WTC11 (cell line): ENCODE results near the gene RIN2. TPM values are rescaled to one million over a fixed set of nuclear protein-coding genes. Genes with fewer than 3 reads are reported as not detected.

Experiments used
- ATAC-seq: fragments of 200-7000 bp; cut with Tn5 transposase; 2 replicates; pipeline ENCODE4 v1.10.0; 2021; ENCODE audit warnings: mild to moderate bottlenecking, moderate library complexity
- CTCF ChIA-PET: fragments of 300-600 bp; sonication (Branson Sonifier 250); formaldehyde crosslinking; loops from one replicate; lab custom pipeline; 2021; ENCODE audit warnings: antibody characterized with exemption; lab: Charles Lee
- POLR2A ChIA-PET: fragments of 350-600 bp; sonication (Branson Sonifier 250); formaldehyde crosslinking; loops from one replicate; lab custom pipeline; 2021; ENCODE audit warnings: antibody characterized with exemption; lab: Charles Lee
- DNase-seq: peaks from one replicate; pipeline ENCODE4 v3.0.0; 2021; ENCODE audit warnings: low spot score
- H3K27ac Mint-ChIP-seq: 2 replicates; pipeline ENCODE4 v1.8.0; 2021; ENCODE audit warnings: mixed read lengths
- H3K27me3 Mint-ChIP-seq: 2 replicates; pipeline ENCODE4 v1.8.0; 2021; ENCODE audit warnings: low read depth, mild to moderate bottlenecking, moderate library complexity, mixed read lengths
- H3K36me3 Mint-ChIP-seq: 2 replicates; pipeline ENCODE4 v1.8.0; 2021; ENCODE audit warnings: mixed read lengths
- H3K4me1 Mint-ChIP-seq: 2 replicates; pipeline ENCODE4 v1.8.0; 2022; ENCODE audit warnings: mixed read lengths
- H3K4me3 Mint-ChIP-seq: 2 replicates; pipeline ENCODE4 v1.8.0; 2021; ENCODE audit warnings: mild to moderate bottlenecking, moderate library complexity, mixed read lengths
- H3K9me3 Mint-ChIP-seq: 2 replicates; pipeline ENCODE4 v1.8.0; 2021; ENCODE audit warnings: mixed read lengths
- CREB1 ChIP-seq: sonication (generic); formaldehyde crosslinking; IDR thresholded peaks from 2 replicates; pipeline ENCODE4 v1.8.0; 2023; ENCODE audit warnings: mild to moderate bottlenecking, missing genetic modification reagents
- ESRRA ChIP-seq: sonication (generic); formaldehyde crosslinking; IDR thresholded peaks from 2 replicates; pipeline ENCODE4 v1.8.1; 2022; ENCODE audit warnings: mild to moderate bottlenecking, missing genetic modification reagents, borderline replicate concordance
- FOXJ3 ChIP-seq: sonication (generic); formaldehyde crosslinking; IDR thresholded peaks from 2 replicates; pipeline ENCODE4 v1.9.0; 2021; ENCODE audit warnings: missing genetic modification reagents, mild to moderate bottlenecking, borderline replicate concordance
- GABPB1 ChIP-seq: sonication (generic); formaldehyde crosslinking; IDR thresholded peaks from 2 replicates; pipeline ENCODE4 v1.8.1; 2023; ENCODE audit warnings: mild to moderate bottlenecking, missing genetic modification reagents
- GRHL2 ChIP-seq: fragments of 250-450 bp; sonication (Bioruptor Pico); IDR thresholded peaks from 2 replicates; pipeline ENCODE4 v1.8.0; 2022; ENCODE audit warnings: mild to moderate bottlenecking, moderate library complexity; ENCODE audit not compliant: insufficient replicate concordance, severe bottlenecking
- IRF2 ChIP-seq: sonication (generic); formaldehyde crosslinking; IDR thresholded peaks from 2 replicates; pipeline ENCODE4 v1.8.0; 2022; ENCODE audit warnings: low read depth, missing genetic modification reagents, borderline replicate concordance
- JUN ChIP-seq: sonication (generic); formaldehyde crosslinking; IDR thresholded peaks from 2 replicates; pipeline ENCODE4 v1.8.0; 2023; ENCODE audit warnings: mild to moderate bottlenecking, missing genetic modification reagents
- MXD4 ChIP-seq: fragments of 250-450 bp; sonication (Bioruptor Pico); IDR thresholded peaks from 2 replicates; pipeline ENCODE4 v1.8.0; 2021; ENCODE audit warnings: mild to moderate bottlenecking, moderate library complexity, borderline replicate concordance
- NR3C1 ChIP-seq: sonication (generic); formaldehyde crosslinking; conservative IDR thresholded peaks from 2 replicates; pipeline ENCODE4 v1.8.1; 2023; ENCODE audit warnings: low read depth, mild to moderate bottlenecking, missing genetic modification reagents
- OVOL2 ChIP-seq: fragments of 250-450 bp; sonication (Bioruptor Pico); IDR thresholded peaks from 2 replicates; pipeline ENCODE4 v1.9.0; 2021; ENCODE audit warnings: mild to moderate bottlenecking, borderline replicate concordance
- PRRX2 ChIP-seq: fragments of 250-450 bp; sonication (Bioruptor Pico); IDR thresholded peaks from 2 replicates; pipeline ENCODE4 v1.8.0; 2021; ENCODE audit warnings: mild to moderate bottlenecking
- RELA ChIP-seq: sonication (generic); formaldehyde crosslinking; IDR thresholded peaks from 2 replicates; pipeline ENCODE4 v1.8.1; 2022; ENCODE audit warnings: missing genetic modification reagents, mild to moderate bottlenecking, borderline replicate concordance
- RORB ChIP-seq: fragments of 250-450 bp; sonication (Bioruptor Pico); IDR thresholded peaks from 2 replicates; pipeline ENCODE4 v1.9.0; 2021; ENCODE audit warnings: mild to moderate bottlenecking
- SMAD3 ChIP-seq: sonication (generic); formaldehyde crosslinking; IDR thresholded peaks from 2 replicates; pipeline ENCODE4 v1.8.0; 2022; ENCODE audit warnings: missing genetic modification reagents, mild to moderate bottlenecking, borderline replicate concordance
- SP1 ChIP-seq: sonication (generic); formaldehyde crosslinking; conservative IDR thresholded peaks from 2 replicates; pipeline ENCODE4 v1.8.1; 2022; ENCODE audit warnings: missing genetic modification reagents
- TP53 ChIP-seq: sonication (generic); formaldehyde crosslinking; IDR thresholded peaks from 2 replicates; pipeline ENCODE4 v1.8.1; 2023; ENCODE audit warnings: mild to moderate bottlenecking, missing genetic modification reagents
- ZBTB21 ChIP-seq: sonication (generic); formaldehyde crosslinking; IDR thresholded peaks from 2 replicates; pipeline ENCODE4 v1.8.1; 2023; ENCODE audit warnings: mild to moderate bottlenecking, missing genetic modification reagents, borderline replicate concordance
- ZNF263 ChIP-seq: sonication (generic); formaldehyde crosslinking; IDR thresholded peaks from 2 replicates; pipeline ENCODE4 v1.8.1; 2022; ENCODE audit warnings: low read depth, mild to moderate bottlenecking, moderate library complexity, missing genetic modification reagents
- ZNF396 ChIP-seq: fragments of 250-450 bp; sonication (Bioruptor Pico); IDR thresholded peaks from 2 replicates; pipeline ENCODE4 v1.8.0; 2021; ENCODE audit warnings: mild to moderate bottlenecking, moderate library complexity, borderline replicate concordance
- total RNA-seq: library from RNA; stranded (reverse); gene quantifications from 3 replicates; pipeline ENCODE4 v1.2.3, GENCODE V29; 2021
- TF ChIP-seq, protein P1 (sequence below): fragments of 250-450 bp; sonication (Bioruptor Pico); IDR thresholded peaks from 2 replicates; pipeline ENCODE4 v2.1.2; 2022; ENCODE audit warnings: mild to moderate bottlenecking, moderate library complexity
- TF ChIP-seq, protein P2 (sequence below): sonication (generic); formaldehyde crosslinking; IDR thresholded peaks from 2 replicates; pipeline ENCODE4 v1.8.1; 2022; ENCODE audit warnings: mild to moderate bottlenecking, moderate library complexity, missing genetic modification reagents
- TF ChIP-seq, protein P3 (sequence below): sonication (generic); formaldehyde crosslinking; IDR thresholded peaks from 2 replicates; pipeline ENCODE4 v1.8.1; 2023; ENCODE audit warnings: mild to moderate bottlenecking, missing genetic modification reagents
- TF ChIP-seq, protein P4 (sequence below): fragments of 250-450 bp; sonication (Bioruptor Pico); IDR thresholded peaks from 2 replicates; pipeline ENCODE4 v1.9.0; 2021; ENCODE audit warnings: mild to moderate bottlenecking
- TF ChIP-seq, protein P5 (sequence below): sonication (generic); formaldehyde crosslinking; IDR thresholded peaks from 2 replicates; pipeline ENCODE4 v1.8.0; 2022; ENCODE audit warnings: mild to moderate bottlenecking, missing genetic modification reagents
- TF ChIP-seq, protein P6 (sequence below): sonication (generic); formaldehyde crosslinking; IDR thresholded peaks from 2 replicates; pipeline ENCODE4 v1.8.1; 2022; ENCODE audit warnings: low read depth, missing genetic modification reagents, borderline replicate concordance
- TF ChIP-seq, protein P7 (sequence below): sonication (generic); formaldehyde crosslinking; IDR thresholded peaks from 2 replicates; pipeline ENCODE4 v1.8.0; 2023; ENCODE audit warnings: missing genetic modification reagents
- TF ChIP-seq, protein P8 (sequence below): sonication (generic); formaldehyde crosslinking; conservative IDR thresholded peaks from 2 replicates; pipeline ENCODE4 v1.8.1; 2022; ENCODE audit warnings: mild to moderate bottlenecking, missing genetic modification reagents

Gene RIN2
- total RNA-seq, 1 experiment from 2014 or later, result 4.3 TPM

DNA sequence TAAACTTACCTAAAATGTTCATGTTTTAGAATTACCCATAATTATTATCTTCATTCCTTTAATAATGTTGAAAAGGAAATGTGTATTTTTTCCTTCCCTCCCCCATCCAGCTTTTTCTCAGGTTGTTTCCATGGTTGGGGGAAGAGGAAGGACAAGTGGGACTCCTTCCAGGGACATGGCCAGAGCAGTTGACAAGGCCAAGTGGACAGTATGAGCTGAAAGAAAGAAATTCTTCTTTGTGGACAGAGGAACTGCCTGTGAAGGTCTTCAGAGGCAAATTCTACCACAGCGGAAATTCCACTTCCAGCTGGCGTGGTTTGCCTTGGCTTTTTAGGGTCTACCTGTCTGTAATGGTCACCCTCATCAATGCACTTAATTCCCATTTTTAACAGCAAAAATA, 33.8 kb downstream of the RIN2 start:
- no peak overlapping the region for H3K27ac Mint-ChIP-seq
- TF ChIP-seq MXD4 (CRISPR knock-in tag) (no peak), RORB (CRISPR knock-in tag) (no peak), RELA (CRISPR knock-in tag) (no peak), JUN (CRISPR knock-in tag) (no peak), SMAD3 (CRISPR knock-in tag) (no peak), PRRX2 (CRISPR knock-in tag) (no peak), TP53 (CRISPR knock-in tag) (no peak), CREB1 (CRISPR knock-in tag) (no peak), IRF2 (CRISPR knock-in tag) (no peak), ZNF396 (CRISPR knock-in tag) (no peak), ZBTB21 (no peak), ZNF263 (no peak), GABPB1 (CRISPR knock-in tag) (no peak), NR3C1 (CRISPR knock-in tag) (no peak), OVOL2 (no peak)
- TF ChIP-seq, protein P1, sequence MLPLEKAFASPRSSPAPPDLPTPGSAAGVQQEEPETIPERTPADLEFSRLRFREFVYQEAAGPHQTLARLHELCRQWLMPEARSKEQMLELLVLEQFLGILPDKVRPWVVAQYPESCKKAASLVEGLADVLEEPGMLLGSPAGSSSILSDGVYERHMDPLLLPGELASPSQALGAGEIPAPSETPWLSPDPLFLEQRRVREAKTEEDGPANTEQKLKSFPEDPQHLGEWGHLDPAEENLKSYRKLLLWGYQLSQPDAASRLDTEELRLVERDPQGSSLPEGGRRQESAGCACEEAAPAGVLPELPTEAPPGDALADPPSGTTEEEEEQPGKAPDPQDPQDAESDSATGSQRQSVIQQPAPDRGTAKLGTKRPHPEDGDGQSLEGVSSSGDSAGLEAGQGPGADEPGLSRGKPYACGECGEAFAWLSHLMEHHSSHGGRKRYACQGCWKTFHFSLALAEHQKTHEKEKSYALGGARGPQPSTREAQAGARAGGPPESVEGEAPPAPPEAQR (CRISPR knock-in tag), result no peak
- TF ChIP-seq, protein P2, sequence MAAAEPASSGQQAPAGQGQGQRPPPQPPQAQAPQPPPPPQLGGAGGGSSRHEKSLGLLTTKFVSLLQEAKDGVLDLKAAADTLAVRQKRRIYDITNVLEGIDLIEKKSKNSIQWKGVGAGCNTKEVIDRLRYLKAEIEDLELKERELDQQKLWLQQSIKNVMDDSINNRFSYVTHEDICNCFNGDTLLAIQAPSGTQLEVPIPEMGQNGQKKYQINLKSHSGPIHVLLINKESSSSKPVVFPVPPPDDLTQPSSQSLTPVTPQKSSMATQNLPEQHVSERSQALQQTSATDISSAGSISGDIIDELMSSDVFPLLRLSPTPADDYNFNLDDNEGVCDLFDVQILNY (CRISPR knock-in tag), result no peak
- TF ChIP-seq, protein P3, sequence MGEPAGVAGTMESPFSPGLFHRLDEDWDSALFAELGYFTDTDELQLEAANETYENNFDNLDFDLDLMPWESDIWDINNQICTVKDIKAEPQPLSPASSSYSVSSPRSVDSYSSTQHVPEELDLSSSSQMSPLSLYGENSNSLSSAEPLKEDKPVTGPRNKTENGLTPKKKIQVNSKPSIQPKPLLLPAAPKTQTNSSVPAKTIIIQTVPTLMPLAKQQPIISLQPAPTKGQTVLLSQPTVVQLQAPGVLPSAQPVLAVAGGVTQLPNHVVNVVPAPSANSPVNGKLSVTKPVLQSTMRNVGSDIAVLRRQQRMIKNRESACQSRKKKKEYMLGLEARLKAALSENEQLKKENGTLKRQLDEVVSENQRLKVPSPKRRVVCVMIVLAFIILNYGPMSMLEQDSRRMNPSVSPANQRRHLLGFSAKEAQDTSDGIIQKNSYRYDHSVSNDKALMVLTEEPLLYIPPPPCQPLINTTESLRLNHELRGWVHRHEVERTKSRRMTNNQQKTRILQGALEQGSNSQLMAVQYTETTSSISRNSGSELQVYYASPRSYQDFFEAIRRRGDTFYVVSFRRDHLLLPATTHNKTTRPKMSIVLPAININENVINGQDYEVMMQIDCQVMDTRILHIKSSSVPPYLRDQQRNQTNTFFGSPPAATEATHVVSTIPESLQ (CRISPR knock-in tag), result no peak
- TF ChIP-seq, protein P4, sequence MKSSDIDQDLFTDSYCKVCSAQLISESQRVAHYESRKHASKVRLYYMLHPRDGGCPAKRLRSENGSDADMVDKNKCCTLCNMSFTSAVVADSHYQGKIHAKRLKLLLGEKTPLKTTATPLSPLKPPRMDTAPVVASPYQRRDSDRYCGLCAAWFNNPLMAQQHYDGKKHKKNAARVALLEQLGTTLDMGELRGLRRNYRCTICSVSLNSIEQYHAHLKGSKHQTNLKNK (CRISPR knock-in tag), result no peak
- POLR2A ChIA-PET, result no interaction called here
- H3K4me3 Mint-ChIP-seq, result no peak overlapping the region
- H3K27me3 Mint-ChIP-seq, result no peaks in the 10 kb centered on the region
- no peak for ATAC-seq
- peaks cover 6% of the 10 kb centered on the region for H3K9me3 Mint-ChIP-seq
- CTCF ChIA-PET, result interaction anchor here (1.0 to 1.4 kb wide), 2 partner anchors 36 to 202 kb away, joined by 3 to 4 read pairs; no protein-coding TSS in a partner anchor
- no peak for DNase-seq
- peaks cover 17% of the 10 kb centered on the region for H3K4me1 Mint-ChIP-seq
- H3K36me3 Mint-ChIP-seq, result 0 out of 2 replicates have a peak, but pooled peaks cover 3% of the 10 kb centered on the region

DNA sequence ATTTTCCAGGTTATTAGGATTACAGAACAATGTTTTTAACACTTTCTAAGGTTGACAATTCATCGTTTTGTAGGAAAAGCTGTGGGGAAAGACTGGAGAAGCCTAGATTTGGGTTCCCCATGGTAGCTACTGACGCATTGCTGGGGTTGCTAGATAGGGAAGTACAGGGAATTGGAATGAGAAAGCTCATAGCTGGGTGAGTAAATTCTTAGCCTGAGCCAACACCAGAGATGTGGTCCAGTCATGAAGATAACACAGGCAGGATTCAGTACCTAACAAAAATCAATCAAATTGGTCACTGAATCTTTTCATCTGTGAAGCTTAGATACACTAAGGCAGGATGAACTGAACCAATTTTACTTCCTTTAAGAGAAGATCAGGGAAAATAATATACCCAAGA, 35.7 kb downstream of the RIN2 start:
- ATAC-seq, result no peak
- H3K9me3 Mint-ChIP-seq, result peaks cover 3% of the 10 kb centered on the region
- TF ChIP-seq, protein P5, sequence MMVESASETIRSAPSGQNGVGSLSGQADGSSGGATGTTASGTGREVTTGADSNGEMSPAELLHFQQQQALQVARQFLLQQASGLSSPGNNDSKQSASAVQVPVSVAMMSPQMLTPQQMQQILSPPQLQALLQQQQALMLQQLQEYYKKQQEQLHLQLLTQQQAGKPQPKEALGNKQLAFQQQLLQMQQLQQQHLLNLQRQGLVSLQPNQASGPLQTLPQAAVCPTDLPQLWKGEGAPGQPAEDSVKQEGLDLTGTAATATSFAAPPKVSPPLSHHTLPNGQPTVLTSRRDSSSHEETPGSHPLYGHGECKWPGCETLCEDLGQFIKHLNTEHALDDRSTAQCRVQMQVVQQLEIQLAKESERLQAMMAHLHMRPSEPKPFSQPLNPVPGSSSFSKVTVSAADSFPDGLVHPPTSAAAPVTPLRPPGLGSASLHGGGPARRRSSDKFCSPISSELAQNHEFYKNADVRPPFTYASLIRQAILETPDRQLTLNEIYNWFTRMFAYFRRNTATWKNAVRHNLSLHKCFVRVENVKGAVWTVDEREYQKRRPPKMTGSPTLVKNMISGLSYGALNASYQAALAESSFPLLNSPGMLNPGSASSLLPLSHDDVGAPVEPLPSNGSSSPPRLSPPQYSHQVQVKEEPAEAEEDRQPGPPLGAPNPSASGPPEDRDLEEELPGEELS, result no peak
- TF ChIP-seq, protein P6, sequence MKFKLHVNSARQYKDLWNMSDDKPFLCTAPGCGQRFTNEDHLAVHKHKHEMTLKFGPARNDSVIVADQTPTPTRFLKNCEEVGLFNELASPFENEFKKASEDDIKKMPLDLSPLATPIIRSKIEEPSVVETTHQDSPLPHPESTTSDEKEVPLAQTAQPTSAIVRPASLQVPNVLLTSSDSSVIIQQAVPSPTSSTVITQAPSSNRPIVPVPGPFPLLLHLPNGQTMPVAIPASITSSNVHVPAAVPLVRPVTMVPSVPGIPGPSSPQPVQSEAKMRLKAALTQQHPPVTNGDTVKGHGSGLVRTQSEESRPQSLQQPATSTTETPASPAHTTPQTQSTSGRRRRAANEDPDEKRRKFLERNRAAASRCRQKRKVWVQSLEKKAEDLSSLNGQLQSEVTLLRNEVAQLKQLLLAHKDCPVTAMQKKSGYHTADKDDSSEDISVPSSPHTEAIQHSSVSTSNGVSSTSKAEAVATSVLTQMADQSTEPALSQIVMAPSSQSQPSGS (CRISPR knock-in tag), result no peak
- TF ChIP-seq, protein P7, sequence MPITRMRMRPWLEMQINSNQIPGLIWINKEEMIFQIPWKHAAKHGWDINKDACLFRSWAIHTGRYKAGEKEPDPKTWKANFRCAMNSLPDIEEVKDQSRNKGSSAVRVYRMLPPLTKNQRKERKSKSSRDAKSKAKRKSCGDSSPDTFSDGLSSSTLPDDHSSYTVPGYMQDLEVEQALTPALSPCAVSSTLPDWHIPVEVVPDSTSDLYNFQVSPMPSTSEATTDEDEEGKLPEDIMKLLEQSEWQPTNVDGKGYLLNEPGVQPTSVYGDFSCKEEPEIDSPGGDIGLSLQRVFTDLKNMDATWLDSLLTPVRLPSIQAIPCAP (CRISPR knock-in tag), result no peak
- TF ChIP-seq SP1 (CRISPR knock-in tag), result no peak
- TF ChIP-seq, protein P8, sequence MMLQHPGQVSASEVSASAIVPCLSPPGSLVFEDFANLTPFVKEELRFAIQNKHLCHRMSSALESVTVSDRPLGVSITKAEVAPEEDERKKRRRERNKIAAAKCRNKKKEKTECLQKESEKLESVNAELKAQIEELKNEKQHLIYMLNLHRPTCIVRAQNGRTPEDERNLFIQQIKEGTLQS (CRISPR knock-in tag), result no peak
- no peak for TF ChIP-seq JUN (CRISPR knock-in tag)
- no peak for TF ChIP-seq ESRRA
- TF ChIP-seq GRHL2 (CRISPR knock-in tag), result no peak
- TF ChIP-seq PRRX2 (CRISPR knock-in tag), result no peak
- TF ChIP-seq FOXJ3 (CRISPR knock-in tag), result no peak
- TF ChIP-seq, all 79 proteins: peak for 0
- Mint-ChIP-seq H3K27me3 (no peaks in the 10 kb centered on the region), H3K4me3 (no peak overlapping the region), H3K4me1 (peaks cover 17% of the 10 kb centered on the region), H3K27ac (no peak overlapping the region), H3K36me3 (no peaks in the 10 kb centered on the region)
- no peak for DNase-seq
- CTCF ChIA-PET, result interaction anchor here (1.1 kb wide), 1 partner anchor 9 kb away, joined by 3 read pairs; no protein-coding TSS in a partner anchor
- POLR2A ChIA-PET, result no interaction called here
